ENCODE data around the gene IL1R2.

The IL1R2 gene

GRCh38 chr2:101991721-101992145, at the start of gene IL1R2:
Gene IL1R2, plus strand, starts transcription at chr2:101991960. Its CDS starts 16,616 bp downstream, at chr2:102008576.
- DNase-seq, result no peak

GRCh38 chr2:101942851-101943250, 48.9 kb upstream of the IL1R2 start:
- no peak for DNase-seq

GRCh38 chr2:101946372-101947039, 45.3 kb upstream of the IL1R2 start:
- no peak for DNase-seq

- DNase-seq, result no peak
These were observed 44.4 kb upstream of the IL1R2 start for GRCh38 chr2:101947374-101947773.

GRCh38 chr2:101948625-101949155, 43.1 kb upstream of the IL1R2 start:
- DNase-seq, result no peak

GRCh38 chr2:101949304-101949703, 42.5 kb upstream of the IL1R2 start:
- no peak for DNase-seq

- DNase-seq, result no peak
These were observed 40.5 kb upstream of the IL1R2 start for GRCh38 chr2:101951296-101951695.

GRCh38 chr2:101952551-101952950, 39.2 kb upstream of the IL1R2 start:
- no peak for DNase-seq

GRCh38 chr2:101956465-101957438, 35.0 kb upstream of the IL1R2 start:
- DNase-seq, result no peak

- DNase-seq, result no peak
These were observed 33.7 kb upstream of the IL1R2 start for GRCh38 chr2:101958061-101958460.

- DNase-seq, result no peak
These were observed 30.9 kb upstream of the IL1R2 start for GRCh38 chr2:101960819-101961337.

- DNase-seq, result no peak
These were observed 30.2 kb upstream of the IL1R2 start for GRCh38 chr2:101961338-101962191.

GRCh38 chr2:101962309-101962708, 29.5 kb upstream of the IL1R2 start:
- no peak for DNase-seq

GRCh38 chr2:101963198-101963597, 28.6 kb upstream of the IL1R2 start:
- no peak for DNase-seq

- DNase-seq, result no peak
These were observed 23.8 kb upstream of the IL1R2 start for GRCh38 chr2:101967826-101968513.

GRCh38 chr2:101969723-101970122, 22.0 kb upstream of the IL1R2 start:
- no peak for DNase-seq

GRCh38 chr2:101970901-101971300, 20.9 kb upstream of the IL1R2 start:
- DNase-seq, result no peak

GRCh38 chr2:101971836-101972235, 19.9 kb upstream of the IL1R2 start:
- DNase-seq, result no peak

- no peak for DNase-seq
These were observed 18.9 kb upstream of the IL1R2 start for GRCh38 chr2:101972621-101973434.

- DNase-seq, result no peak
These were observed 17.1 kb upstream of the IL1R2 start for GRCh38 chr2:101974663-101975062.

Data from NCI-H510A (cell line).